ENCODE data around the gene BAZ2A.
"Not testable (repeated sequence)": the region's sequence is repeated elsewhere in the genome, so short reads cannot be mapped to it uniquely, and the experiment has no call there.

BAZ2A gene

DNA sequence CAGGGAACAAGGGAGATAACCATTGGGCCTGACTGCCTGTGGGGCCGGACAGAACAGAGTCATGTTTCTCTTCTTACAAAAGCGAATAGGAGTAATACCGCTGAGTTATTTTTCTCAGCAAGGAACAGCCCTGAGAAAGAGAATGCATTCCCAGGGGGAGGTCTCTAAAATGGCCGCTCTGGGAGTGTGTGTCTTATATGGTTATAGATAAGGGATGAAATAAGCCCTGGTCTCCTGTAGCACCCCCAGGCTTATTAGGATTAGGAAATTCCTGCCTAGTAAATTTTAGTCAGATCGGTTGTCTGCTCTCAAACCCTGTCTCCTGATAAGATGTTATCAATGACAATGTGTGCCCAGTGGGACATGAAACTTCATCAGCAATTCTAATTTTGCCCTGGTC lies 23.7 kb upstream of the BAZ2A start:
- H3K9ac ChIP-seq (ENCODE audit: low read depth, low read length); H3K36me3 ChIP-seq (ENCODE audit: control insufficient read depth, insufficient read depth, low read length); H3K27me3 ChIP-seq (ENCODE audit: control insufficient read depth, insufficient read depth, low read length); H3K4me1 ChIP-seq (ENCODE audit: control insufficient read depth, insufficient read depth, low read length); H3K9me3 ChIP-seq (ENCODE audit: control insufficient read depth, insufficient read depth, low read length); H3K4me3 ChIP-seq (ENCODE audit: low read depth, low read length): not testable (repeated sequence)

DNA sequence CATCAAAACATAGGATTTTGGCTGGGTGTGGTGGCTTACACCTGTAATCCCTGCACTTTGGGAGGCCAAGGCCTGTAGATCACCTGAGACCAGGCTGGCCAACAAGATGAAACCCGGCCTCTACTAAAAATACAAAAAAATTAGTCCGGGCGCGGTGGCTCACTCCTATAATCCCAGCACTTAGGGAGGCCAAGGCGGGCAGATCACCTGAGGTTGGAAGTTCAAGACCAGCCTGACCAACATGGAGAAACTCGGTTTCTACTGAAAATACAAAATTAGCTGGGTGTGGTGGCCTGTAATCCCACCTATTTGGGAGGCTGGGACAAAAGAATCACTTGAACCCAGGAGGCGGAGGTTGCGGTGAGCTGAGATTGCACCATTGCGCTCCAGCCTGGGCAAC lies 17.9 kb upstream of the BAZ2A start:
- not testable (repeated sequence) for H3K9ac ChIP-seq (ENCODE audit: low read depth, low read length); H3K27me3 ChIP-seq (ENCODE audit: control insufficient read depth, insufficient read depth, low read length); H3K4me1 ChIP-seq (ENCODE audit: control insufficient read depth, insufficient read depth, low read length); H3K4me3 ChIP-seq (ENCODE audit: low read depth, low read length); H3K9me3 ChIP-seq (ENCODE audit: control insufficient read depth, insufficient read depth, low read length)
- peaks cover 17% of the 10 kb centered on the region for H3K36me3 ChIP-seq (ENCODE audit: control insufficient read depth, insufficient read depth, low read length)

DNA sequence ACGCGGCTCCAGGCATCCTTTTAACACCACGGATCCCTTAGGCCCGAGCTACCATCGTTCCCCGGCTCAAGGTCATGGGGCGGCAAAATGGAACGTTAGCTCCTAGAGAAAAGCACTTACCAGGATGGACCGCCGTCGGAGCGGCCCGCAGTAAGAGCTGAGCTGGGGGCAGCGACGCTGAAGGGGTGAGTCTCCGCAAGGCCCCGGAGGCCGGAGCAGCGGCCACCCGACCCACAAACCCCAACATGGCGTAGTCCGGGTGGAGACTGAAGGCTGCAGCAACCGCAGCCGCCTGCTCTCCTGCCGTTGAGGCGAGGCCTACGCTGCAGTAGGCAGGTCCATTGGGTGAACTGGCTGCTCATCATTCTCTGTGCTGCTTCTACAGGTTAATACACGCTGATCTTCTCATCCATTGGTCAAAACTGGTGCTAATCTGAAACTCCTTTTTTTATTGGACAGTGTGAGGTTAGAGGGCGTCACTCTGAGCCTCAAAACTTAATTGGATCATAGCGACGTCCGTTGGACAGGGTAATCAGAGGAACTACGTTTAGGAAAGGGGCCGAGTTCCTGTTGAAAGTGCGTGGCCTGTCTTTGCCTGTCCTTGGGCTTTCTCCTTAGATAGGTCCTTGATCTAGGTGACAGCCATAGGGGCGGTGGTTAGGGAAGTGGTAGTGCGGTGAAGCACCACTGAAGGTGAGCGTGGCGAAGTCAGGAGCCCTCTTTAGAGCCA lies 15.8 kb upstream of the BAZ2A start, which contains the start of gene ATP5F1B:
TSS of gene ATP5F1B (minus strand) at position 268 of the 730 bp plus-strand sequence. CDS start at position 247, 21 bp downstream.
- Histone ChIP-seq H3K36me3 (ENCODE audit: control insufficient read depth, insufficient read depth, low read length) (peaks cover 38% of the 10 kb centered on the region), H3K9ac (ENCODE audit: low read depth, low read length) (peak within 1 kb of the TSS; percentile 100), H3K27me3 (ENCODE audit: control insufficient read depth, insufficient read depth, low read length) (no peaks in the 10 kb centered on the region), H3K9me3 (ENCODE audit: control insufficient read depth, insufficient read depth, low read length) (no peaks in the 10 kb centered on the region), H3K4me3 (ENCODE audit: low read depth, low read length) (peak within 1 kb of the TSS; percentile 98), H3K4me1 (ENCODE audit: control insufficient read depth, insufficient read depth, low read length) (peaks cover 5% of the 10 kb centered on the region)

DNA sequence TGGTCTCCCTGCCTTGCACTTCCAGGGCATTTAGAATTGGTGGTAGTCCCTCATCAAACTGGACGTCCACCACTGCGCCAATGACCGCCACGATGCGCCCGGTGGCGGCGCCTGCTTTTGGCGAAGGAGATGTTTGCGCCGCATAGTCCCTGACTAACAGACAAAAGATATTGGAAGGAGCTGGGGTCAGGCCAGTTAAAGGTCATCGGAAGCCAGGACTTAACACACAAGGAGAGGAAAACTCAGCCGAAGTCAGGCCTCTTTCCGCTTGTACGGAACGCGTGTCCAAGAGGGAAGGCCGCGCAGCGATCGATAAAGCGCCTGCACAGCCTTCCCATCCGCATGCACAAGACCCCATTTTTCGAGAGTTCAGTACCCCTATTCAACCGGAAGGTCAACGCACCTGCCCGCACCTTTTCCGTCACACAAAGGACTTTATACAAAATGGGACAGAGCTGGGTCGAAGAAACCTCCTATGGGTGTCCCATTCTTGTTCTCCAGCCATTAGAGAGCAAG lies 15.1 kb upstream of the BAZ2A start:
- H3K9me3 ChIP-seq (ENCODE audit: control insufficient read depth, insufficient read depth, low read length) = no peaks in the 10 kb centered on the region
- peak overlapping the region; percentile 98 for H3K4me3 ChIP-seq (ENCODE audit: low read depth, low read length)
- H3K9ac ChIP-seq (ENCODE audit: low read depth, low read length) = peak overlapping the region; percentile 100
- no peaks in the 10 kb centered on the region for H3K27me3 ChIP-seq (ENCODE audit: control insufficient read depth, insufficient read depth, low read length)
- H3K36me3 ChIP-seq (ENCODE audit: control insufficient read depth, insufficient read depth, low read length) = peaks cover 38% of the 10 kb centered on the region
- H3K4me1 ChIP-seq (ENCODE audit: control insufficient read depth, insufficient read depth, low read length) = peaks cover 5% of the 10 kb centered on the region

DNA sequence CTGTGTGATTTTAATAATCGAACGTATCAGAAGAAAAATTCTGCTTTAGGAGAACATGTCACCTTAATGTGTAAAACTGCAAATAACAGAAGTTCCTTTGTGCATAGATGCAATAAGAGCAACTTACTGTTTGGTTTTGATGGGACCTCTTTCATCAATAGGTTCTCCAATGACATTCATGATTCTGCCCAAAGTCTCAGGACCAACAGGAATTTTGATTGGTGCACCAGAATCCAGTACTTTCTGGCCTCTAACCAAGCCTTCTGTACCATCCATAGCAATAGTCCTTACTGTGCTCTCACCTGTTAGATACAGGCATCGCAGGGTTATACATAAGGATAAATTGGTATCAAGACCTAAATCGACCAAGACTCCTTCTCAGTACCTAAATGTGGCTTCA lies 14.5 kb upstream of the BAZ2A start:
- Histone ChIP-seq H3K9me3 (ENCODE audit: control insufficient read depth, insufficient read depth, low read length) (no peaks in the 10 kb centered on the region), H3K4me3 (ENCODE audit: low read depth, low read length) (peak overlapping the region; percentile 98), H3K4me1 (ENCODE audit: control insufficient read depth, insufficient read depth, low read length) (peaks cover 5% of the 10 kb centered on the region), H3K27me3 (ENCODE audit: control insufficient read depth, insufficient read depth, low read length) (no peaks in the 10 kb centered on the region), H3K9ac (ENCODE audit: low read depth, low read length) (peak overlapping the region; percentile 100), H3K36me3 (ENCODE audit: control insufficient read depth, insufficient read depth, low read length) (peaks cover 42% of the 10 kb centered on the region)

DNA sequence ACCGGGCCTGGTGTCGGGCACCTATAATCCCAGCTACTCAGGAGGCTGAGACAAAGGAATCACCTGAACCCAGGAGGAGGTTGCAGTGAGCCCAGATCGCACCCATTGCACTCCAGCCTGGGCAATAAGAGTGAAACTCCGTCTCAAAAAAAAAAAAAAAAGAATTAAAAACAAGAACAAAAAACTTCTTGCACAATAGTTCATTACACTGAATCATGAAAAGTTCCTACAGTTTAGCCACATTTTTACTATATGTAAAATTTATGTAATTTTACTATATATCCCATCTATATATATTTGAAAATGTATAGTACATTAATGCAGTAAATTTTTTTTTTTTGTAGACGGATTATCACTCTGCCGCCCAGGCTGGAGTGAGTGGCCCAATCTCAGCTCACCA lies 11.1 kb upstream of the BAZ2A start:
- H3K9me3 ChIP-seq (ENCODE audit: control insufficient read depth, insufficient read depth, low read length) = no peaks in the 10 kb centered on the region
- H3K36me3 ChIP-seq (ENCODE audit: control insufficient read depth, insufficient read depth, low read length) = peaks cover 61% of the 10 kb centered on the region
- peaks cover 2% of the 10 kb centered on the region for H3K4me1 ChIP-seq (ENCODE audit: control insufficient read depth, insufficient read depth, low read length)

DNA sequence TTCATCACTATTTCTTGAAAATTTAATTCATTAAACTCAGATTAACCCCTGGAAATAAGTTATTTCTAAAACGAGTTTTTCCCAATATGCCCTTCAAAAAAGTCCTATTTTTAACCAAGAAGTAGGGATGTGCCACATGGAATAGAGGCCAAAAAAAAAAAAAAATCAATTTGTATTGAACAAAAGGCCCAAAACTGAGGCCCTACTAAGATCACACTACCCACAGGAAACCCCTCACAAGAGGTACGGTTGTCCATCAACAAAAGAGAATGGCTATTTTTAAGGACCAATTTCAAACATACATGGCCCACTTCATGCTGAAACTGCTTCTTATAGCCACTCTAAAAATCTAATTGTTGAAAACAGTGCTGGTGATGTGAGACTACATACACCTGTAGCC lies 7.5 kb upstream of the BAZ2A start:
- H3K36me3 ChIP-seq (ENCODE audit: control insufficient read depth, insufficient read depth, low read length) = peaks cover 40% of the 10 kb centered on the region
- no peaks in the 10 kb centered on the region for H3K27me3 ChIP-seq (ENCODE audit: control insufficient read depth, insufficient read depth, low read length)
- H3K9me3 ChIP-seq (ENCODE audit: control insufficient read depth, insufficient read depth, low read length) = no peaks in the 10 kb centered on the region
- no peak overlapping the region for H3K4me3 ChIP-seq (ENCODE audit: low read depth, low read length)
- H3K4me1 ChIP-seq (ENCODE audit: control insufficient read depth, insufficient read depth, low read length) = peaks cover 9% of the 10 kb centered on the region
- no peak overlapping the region for H3K9ac ChIP-seq (ENCODE audit: low read depth, low read length)

More for the DNA sequence above, 11.1 kb upstream of the BAZ2A start:
- Histone ChIP-seq H3K4me3 (ENCODE audit: low read depth, low read length) (no peak overlapping the region), H3K27me3 (ENCODE audit: control insufficient read depth, insufficient read depth, low read length) (no peaks in the 10 kb centered on the region), H3K9ac (ENCODE audit: low read depth, low read length) (no peak overlapping the region)

DNA sequence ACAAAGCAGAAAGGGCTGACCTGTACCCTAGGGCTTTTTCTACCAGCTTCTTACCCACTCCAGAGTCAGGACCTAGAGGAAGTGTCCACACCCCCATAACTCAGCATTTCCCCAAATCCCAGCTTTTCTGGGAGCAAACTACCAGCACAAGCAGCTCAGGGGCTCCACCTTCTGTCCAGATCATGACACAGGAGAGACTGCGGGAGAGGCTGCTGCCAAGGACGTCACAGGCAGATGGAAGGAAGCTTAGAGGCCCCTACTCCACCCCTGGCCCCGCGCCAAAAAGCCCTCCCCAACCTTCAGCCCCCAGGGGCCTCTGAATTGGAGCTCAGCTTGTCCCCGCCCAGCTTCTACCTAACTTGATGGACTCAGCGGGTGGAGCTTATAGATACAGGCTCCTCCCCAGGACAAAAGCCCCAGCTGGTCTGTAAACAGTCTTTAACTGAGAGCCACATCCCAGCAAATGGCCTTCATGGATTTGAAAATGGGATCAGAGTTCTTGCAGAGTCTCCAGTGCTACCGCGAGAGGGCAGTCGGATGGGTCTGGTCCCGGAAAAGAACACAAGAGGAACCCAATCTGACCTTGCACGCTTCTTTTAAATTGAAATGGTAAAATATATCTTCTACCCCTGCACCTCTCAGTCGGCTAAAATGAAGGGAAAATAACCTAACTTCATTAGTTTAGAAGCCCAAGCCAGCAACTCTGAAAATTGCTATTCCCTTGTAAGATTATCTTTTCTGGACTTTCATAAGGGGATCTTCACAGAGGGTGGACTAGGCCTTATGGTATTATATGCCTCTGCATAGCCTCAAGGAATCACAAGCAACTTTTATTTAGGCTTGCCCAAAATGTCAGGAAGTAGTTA lies 6.8 kb upstream of the BAZ2A start:
- Histone ChIP-seq H3K9ac (ENCODE audit: low read depth, low read length) (no peak overlapping the region), H3K27me3 (ENCODE audit: control insufficient read depth, insufficient read depth, low read length) (no peaks in the 10 kb centered on the region), H3K4me3 (ENCODE audit: low read depth, low read length) (peak overlapping the region; percentile 93), H3K36me3 (ENCODE audit: control insufficient read depth, insufficient read depth, low read length) (peaks cover 33% of the 10 kb centered on the region), H3K9me3 (ENCODE audit: control insufficient read depth, insufficient read depth, low read length) (no peaks in the 10 kb centered on the region), H3K4me1 (ENCODE audit: control insufficient read depth, insufficient read depth, low read length) (peaks cover 13% of the 10 kb centered on the region)

DNA sequence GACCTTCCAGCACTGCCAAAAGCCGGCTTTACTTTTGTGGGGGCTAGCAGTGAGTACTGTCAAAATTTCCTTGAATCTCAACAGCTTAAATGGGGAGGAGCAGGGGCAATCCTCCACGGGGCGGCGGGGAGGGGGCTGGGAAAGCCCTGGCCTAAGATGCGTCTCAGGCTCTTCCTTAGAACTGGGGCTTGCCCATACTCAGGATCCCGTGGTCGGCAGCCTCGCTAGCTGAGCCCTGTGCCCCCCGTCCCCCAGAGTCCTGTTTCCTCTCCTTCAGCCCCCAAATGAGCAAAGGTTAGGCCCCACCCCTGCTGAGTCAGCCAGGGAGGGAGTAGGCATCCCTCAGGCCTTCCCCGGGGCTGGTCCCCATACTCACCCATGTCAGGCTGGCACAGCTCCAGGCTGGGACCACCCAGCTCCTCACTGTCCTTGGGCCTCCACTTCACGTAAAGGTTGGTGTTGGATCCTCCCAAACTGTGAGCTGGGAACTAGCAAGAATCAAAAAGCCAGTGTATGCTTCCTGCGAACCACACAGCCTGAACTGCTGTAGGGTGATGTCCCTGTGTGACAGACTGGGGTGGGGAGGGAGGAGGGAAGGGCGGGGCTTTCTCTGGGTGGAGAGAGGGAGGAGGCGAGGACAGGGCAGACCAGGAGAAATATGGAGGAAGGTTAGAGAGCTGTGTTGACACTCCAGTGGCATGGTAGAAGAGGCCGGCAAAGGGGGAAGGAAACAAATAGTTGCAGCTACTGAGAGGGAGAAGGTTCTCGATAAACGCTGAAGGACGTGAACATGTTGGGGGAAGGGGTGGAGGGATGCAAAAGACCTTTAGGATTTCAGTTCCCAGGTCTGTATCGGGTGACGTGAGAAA lies 5.9 kb upstream of the BAZ2A start:
- peaks cover 25% of the 10 kb centered on the region for H3K36me3 ChIP-seq (ENCODE audit: control insufficient read depth, insufficient read depth, low read length)
- no peaks in the 10 kb centered on the region for H3K9me3 ChIP-seq (ENCODE audit: control insufficient read depth, insufficient read depth, low read length)
- no peak overlapping the region for H3K9ac ChIP-seq (ENCODE audit: low read depth, low read length)
- H3K4me1 ChIP-seq (ENCODE audit: control insufficient read depth, insufficient read depth, low read length) = peaks cover 18% of the 10 kb centered on the region
- H3K27me3 ChIP-seq (ENCODE audit: control insufficient read depth, insufficient read depth, low read length) = no peaks in the 10 kb centered on the region
- H3K4me3 ChIP-seq (ENCODE audit: low read depth, low read length) = peak overlapping the region; percentile 93

DNA sequence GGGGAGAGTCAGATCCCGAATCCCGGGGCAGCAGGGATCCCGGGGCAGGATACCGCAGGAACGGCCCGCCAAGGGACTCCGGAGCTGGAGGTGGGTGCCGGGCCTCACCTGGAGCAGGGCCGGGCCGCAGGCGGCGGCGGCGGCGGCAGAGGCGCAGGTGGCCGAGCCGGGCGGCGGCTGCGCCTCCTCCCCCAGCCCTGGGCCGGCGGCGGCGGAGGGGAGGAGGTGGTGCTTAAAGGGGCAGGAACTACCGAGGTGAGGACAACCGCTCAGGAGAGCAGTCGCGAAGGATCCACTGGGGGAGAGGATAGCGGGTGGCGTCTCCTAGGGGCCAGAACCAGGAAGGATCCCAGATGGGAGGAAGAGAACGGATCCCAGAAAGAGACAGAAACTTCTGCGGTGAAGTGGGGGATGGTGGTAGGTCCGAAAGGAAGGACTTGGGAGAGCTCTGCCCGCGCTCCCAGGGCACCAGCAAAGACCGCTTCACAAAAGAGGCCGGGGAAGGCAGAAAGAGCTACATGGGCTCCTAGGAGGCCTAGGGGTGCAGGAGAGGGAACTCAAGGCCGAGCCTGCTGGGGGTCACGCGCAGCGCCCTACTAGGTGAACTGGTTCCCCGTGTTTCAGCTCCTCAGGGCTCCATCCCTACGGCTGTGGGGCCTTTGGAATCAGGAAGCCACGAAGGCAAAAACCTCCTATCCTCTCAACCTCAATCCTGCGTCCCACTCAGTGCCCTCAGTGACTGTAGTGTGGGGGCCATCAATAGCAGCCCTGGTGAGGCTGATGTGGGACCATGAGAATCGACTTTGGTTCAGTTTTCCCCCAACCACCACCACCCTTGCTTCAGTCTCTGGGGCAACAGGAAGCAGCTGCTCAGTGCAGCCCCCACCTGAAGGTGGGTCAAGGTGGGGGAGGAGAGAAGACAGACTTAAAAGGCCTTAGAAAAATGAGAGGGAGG lies 5.0 kb upstream of the BAZ2A start:
- H3K36me3 ChIP-seq (ENCODE audit: control insufficient read depth, insufficient read depth, low read length) = peaks cover 23% of the 10 kb centered on the region
- peak overlapping the region; percentile 81 for H3K9ac ChIP-seq (ENCODE audit: low read depth, low read length)
- H3K9me3 ChIP-seq (ENCODE audit: control insufficient read depth, insufficient read depth, low read length) = no peaks in the 10 kb centered on the region
- no peaks in the 10 kb centered on the region for H3K27me3 ChIP-seq (ENCODE audit: control insufficient read depth, insufficient read depth, low read length)
- H3K4me3 ChIP-seq (ENCODE audit: low read depth, low read length) = peak overlapping the region; percentile 93
- peaks cover 21% of the 10 kb centered on the region for H3K4me1 ChIP-seq (ENCODE audit: control insufficient read depth, insufficient read depth, low read length)

Data from iPS-15b (cell line).